Muscle of leg (tissue), 11 donors: ENCODE measurements around the gene PRR7. TPM values are rescaled to one million over a fixed set of nuclear protein-coding genes. Genes with fewer than 3 reads are reported as not detected.

Source experiments
- DNase-seq: peaks from one replicate; pipeline ENCODE4 v3.0.0; 2013
- H3K27ac ChIP-seq: one replicate; pipeline ENCODE4 v1.5.1; 2013; ENCODE audit warnings: mild to moderate bottlenecking, low read length, control low read depth
- H3K27me3 ChIP-seq: one replicate; pipeline ENCODE4 v1.6.1; 2013; ENCODE audit warnings: low read length; ENCODE audit not compliant: control insufficient read depth, insufficient read depth
- H3K36me3 ChIP-seq: one replicate; pipeline ENCODE4 v1.6.1; 2013; ENCODE audit warnings: low read length; ENCODE audit not compliant: control insufficient read depth, insufficient read depth
- H3K4me1 ChIP-seq: one replicate; pipeline ENCODE4 v1.6.1; 2013; ENCODE audit warnings: low read length; ENCODE audit not compliant: control insufficient read depth, insufficient read depth
- H3K4me3 ChIP-seq: one replicate; pipeline ENCODE4 v1.5.1; 2013; ENCODE audit warnings: low read length, control low read depth
- H3K9me3 ChIP-seq: replicated peaks from 2 replicates; pipeline ENCODE4 v1.6.1; 2013; ENCODE audit warnings: low read depth, low read length; ENCODE audit not compliant: control insufficient read depth
- WGBS: methylation state at CpG from one replicate; pipeline ENCODE4 v1.1.5; 2013; ENCODE audit warnings: missing lambda C conversion rate; ENCODE audit not compliant: insufficient coverage; 5-methylcytosine and 5-hydroxymethylcytosine counted together
- polyA plus RNA-seq, 8 donors: library from polyadenylated mRNA; unstranded; fragments of 120-200 nt; gene quantifications; one replicate each; pipeline versions ENCODE4 v1.2.1 to v1.2.3, GENCODE V29; 2013; ENCODE audit warnings: inconsistent platforms in 1 of 8, low replicate concordance in 1 of 8; ENCODE audit not compliant: insufficient read length in 8 of 8, insufficient read depth in 1 of 8
- total RNA-seq: library from RNA; stranded (reverse); fragments of 120-200 nt; gene quantifications from one replicate; pipeline ENCODE4 v1.2.4, GENCODE V29; 2013

Gene PRR7
- total and polyA plus RNA-seq, 9 donors = 0.70 to 1.7 (median 1.0) TPM

- 66% methylated on average over 23 of the region's 26 CpGs for WGBS
- no peaks in the 10 kb centered on the region for H3K27me3 ChIP-seq
- no peaks in the 10 kb centered on the region for H3K9me3 ChIP-seq
- H3K4me1 ChIP-seq = peaks cover 65% of the 10 kb centered on the region
- H3K36me3 ChIP-seq = peaks cover 54% of the 10 kb centered on the region
- peak; percentile 76 for DNase-seq
- no peak overlapping the region for H3K4me3 ChIP-seq
- peak overlapping the region; percentile 35 for H3K27ac ChIP-seq
These were observed 16.3 kb upstream of the PRR7 start for GRCh38 chr5:177430140-177430951.

GRCh38 chr5:177430972-177431316 lies 15.7 kb upstream of the PRR7 start:
- H3K27ac ChIP-seq = peak overlapping the region; percentile 20
- no peak for DNase-seq
- H3K9me3 ChIP-seq = no peaks in the 10 kb centered on the region
- peaks cover 61% of the 10 kb centered on the region for H3K4me1 ChIP-seq
- H3K27me3 ChIP-seq = no peaks in the 10 kb centered on the region
- peaks cover 60% of the 10 kb centered on the region for H3K36me3 ChIP-seq
- WGBS = 75% methylated on average over 7 of the region's 7 CpGs
- no peak overlapping the region for H3K4me3 ChIP-seq

GRCh38 chr5:177431317-177432142 lies 15.1 kb upstream of the PRR7 start:
- Histone ChIP-seq H3K27ac (peak overlapping the region; percentile 20), H3K27me3 (no peaks in the 10 kb centered on the region), H3K4me3 (no peak overlapping the region), H3K36me3 (peaks cover 65% of the 10 kb centered on the region), H3K4me1 (peaks cover 61% of the 10 kb centered on the region), H3K9me3 (no peaks in the 10 kb centered on the region)
- no peak for DNase-seq
- WGBS = 87% methylated on average over 29 of the region's 29 CpGs

- Histone ChIP-seq H3K27me3 (no peaks in the 10 kb centered on the region), H3K36me3 (peaks cover 67% of the 10 kb centered on the region), H3K4me3 (no peak overlapping the region), H3K27ac (no peak overlapping the region), H3K4me1 (peaks cover 56% of the 10 kb centered on the region), H3K9me3 (no peaks in the 10 kb centered on the region)
- DNase-seq = no peak
- 80% methylated on average over 18 of the region's 18 CpGs for WGBS
These were observed 14.3 kb upstream of the PRR7 start for GRCh38 chr5:177432143-177432838.

- H3K9me3 ChIP-seq = no peaks in the 10 kb centered on the region
- WGBS = 88% methylated on average over 15 of the region's 25 CpGs
- H3K27me3 ChIP-seq = no peaks in the 10 kb centered on the region
- H3K36me3 ChIP-seq = peaks cover 71% of the 10 kb centered on the region
- H3K27ac ChIP-seq = no peak overlapping the region
- H3K4me3 ChIP-seq = no peak overlapping the region
- H3K4me1 ChIP-seq = peaks cover 49% of the 10 kb centered on the region
- no peak for DNase-seq
These were observed 13.6 kb upstream of the PRR7 start for GRCh38 chr5:177432839-177433657.

- no peaks in the 10 kb centered on the region for H3K27me3 ChIP-seq
- 94% methylated on average over 21 of the region's 29 CpGs for WGBS
- H3K27ac ChIP-seq = no peak overlapping the region
- DNase-seq = no peak
- H3K36me3 ChIP-seq = peaks cover 75% of the 10 kb centered on the region
- H3K4me1 ChIP-seq = peaks cover 43% of the 10 kb centered on the region
- no peaks in the 10 kb centered on the region for H3K9me3 ChIP-seq
- H3K4me3 ChIP-seq = no peak overlapping the region
These were observed 12.9 kb upstream of the PRR7 start for GRCh38 chr5:177433658-177434217.

- whole genome bisulfite sequencing = 95% methylated on average over 8 of the region's 8 CpGs
- Histone ChIP-seq H3K9me3 (no peaks in the 10 kb centered on the region), H3K4me1 (peaks cover 36% of the 10 kb centered on the region), H3K4me3 (no peak overlapping the region), H3K27ac (no peak overlapping the region), H3K36me3 (peaks cover 77% of the 10 kb centered on the region), H3K27me3 (no peaks in the 10 kb centered on the region)
- no peak for DNase-seq
These were observed 12.2 kb upstream of the PRR7 start for GRCh38 chr5:177434437-177434836.

GRCh38 chr5:177434942-177435738 lies 11.5 kb upstream of the PRR7 start:
- 95% methylated on average over 9 of the region's 20 CpGs for WGBS
- no peaks in the 10 kb centered on the region for H3K9me3 ChIP-seq
- no peak overlapping the region for H3K4me3 ChIP-seq
- H3K4me1 ChIP-seq = peaks cover 29% of the 10 kb centered on the region
- H3K27ac ChIP-seq = no peak overlapping the region
- no peak for DNase-seq
- no peaks in the 10 kb centered on the region for H3K27me3 ChIP-seq
- H3K36me3 ChIP-seq = peaks cover 77% of the 10 kb centered on the region
